Measurements from ENCODE around the gene ZNF189.

GRCh38 chr9:101380295-101380694 lies 18.4 kb upstream of the ZNF189 start:
- TF ChIP-seq CTCF (conservative IDR thresholded peaks at IDR 0.05) (no peak), ZFX (IDR thresholded peaks at IDR 0.05) (no peak)
